ENCODE results near the gene SH3RF1. TPM values are rescaled to one million over a fixed set of nuclear protein-coding genes. Genes with fewer than 3 reads are reported as not detected.
"Not testable (repeated sequence)": the region's sequence is repeated elsewhere in the genome, so short reads cannot be mapped to it uniquely, and the experiment has no call there.

SH3RF1 gene
- total RNA-seq, 1 experiment from 2014 or later = 4.6 TPM

- Histone ChIP-seq H3K36me3 (replicated peaks; ENCODE audit: control insufficient read depth, insufficient read depth, low read length) (no peaks in the 10 kb centered on the region), H3K4me3 (ENCODE audit: insufficient read depth, low read depth, low read length) (no peak overlapping the region), H3K27me3 (ENCODE audit: control insufficient read depth, insufficient read depth, low read length) (no peaks in the 10 kb centered on the region)
- DNase-seq = no peak
These were observed 72.6 kb downstream of the SH3RF1 start for GRCh38 chr4:169198167-169198566.

GRCh38 chr4:169197206-169197605 is 73.5 kb downstream of the SH3RF1 start:
- H3K4me3 ChIP-seq (ENCODE audit: insufficient read depth, low read depth, low read length); H3K27me3 ChIP-seq (ENCODE audit: control insufficient read depth, insufficient read depth, low read length); DNase-seq; H3K36me3 ChIP-seq (replicated peaks; ENCODE audit: control insufficient read depth, insufficient read depth, low read length): not testable (repeated sequence)

- DNase-seq = no peak
- Histone ChIP-seq H3K4me3 (ENCODE audit: insufficient read depth, low read depth, low read length) (no peak overlapping the region), H3K36me3 (replicated peaks; ENCODE audit: control insufficient read depth, insufficient read depth, low read length) (no peaks in the 10 kb centered on the region), H3K27me3 (ENCODE audit: control insufficient read depth, insufficient read depth, low read length) (no peaks in the 10 kb centered on the region)
These were observed 75.7 kb downstream of the SH3RF1 start for GRCh38 chr4:169195032-169195431.

- DNase-seq; H3K36me3 ChIP-seq (replicated peaks; ENCODE audit: control insufficient read depth, insufficient read depth, low read length); H3K27me3 ChIP-seq (ENCODE audit: control insufficient read depth, insufficient read depth, low read length); H3K4me3 ChIP-seq (ENCODE audit: insufficient read depth, low read depth, low read length): not testable (repeated sequence)
These were observed 80.8 kb downstream of the SH3RF1 start for GRCh38 chr4:169189968-169190367.

- H3K27me3 ChIP-seq (ENCODE audit: control insufficient read depth, insufficient read depth, low read length) = no peaks in the 10 kb centered on the region
- H3K4me3 ChIP-seq (ENCODE audit: insufficient read depth, low read depth, low read length) = no peak overlapping the region
- no peaks in the 10 kb centered on the region for H3K36me3 ChIP-seq (replicated peaks; ENCODE audit: control insufficient read depth, insufficient read depth, low read length)
- DNase-seq = no peak
These were observed 81.4 kb downstream of the SH3RF1 start for GRCh38 chr4:169189372-169189771.

- DNase-seq = no peak
- Histone ChIP-seq H3K4me3 (ENCODE audit: insufficient read depth, low read depth, low read length) (no peak overlapping the region), H3K36me3 (replicated peaks; ENCODE audit: control insufficient read depth, insufficient read depth, low read length) (no peaks in the 10 kb centered on the region)
These were observed 82.6 kb downstream of the SH3RF1 start for GRCh38 chr4:169188204-169188603.

GRCh38 chr4:169185133-169185956 is 85.4 kb downstream of the SH3RF1 start:
- DNase-seq = peak; percentile 5
- Histone ChIP-seq H3K4me3 (ENCODE audit: insufficient read depth, low read depth, low read length) (no peak overlapping the region), H3K36me3 (replicated peaks; ENCODE audit: control insufficient read depth, insufficient read depth, low read length) (no peaks in the 10 kb centered on the region), H3K27me3 (ENCODE audit: control insufficient read depth, insufficient read depth, low read length) (no peaks in the 10 kb centered on the region)

More at GRCh38 chr4:169188204-169188603, 82.6 kb downstream of the SH3RF1 start:
- H3K27me3 ChIP-seq (ENCODE audit: control insufficient read depth, insufficient read depth, low read length) = no peaks in the 10 kb centered on the region

GRCh38 chr4:169184686-169185085 is 86.1 kb downstream of the SH3RF1 start:
- Histone ChIP-seq H3K4me3 (ENCODE audit: insufficient read depth, low read depth, low read length) (no peak overlapping the region), H3K27me3 (ENCODE audit: control insufficient read depth, insufficient read depth, low read length) (no peaks in the 10 kb centered on the region), H3K36me3 (replicated peaks; ENCODE audit: control insufficient read depth, insufficient read depth, low read length) (no peaks in the 10 kb centered on the region)
- DNase-seq = no peak

- no peak for DNase-seq
These were observed 86.5 kb downstream of the SH3RF1 start for GRCh38 chr4:169184236-169184635.

GRCh38 chr4:169183581-169183980 is 87.2 kb downstream of the SH3RF1 start:
- H3K4me3 ChIP-seq (ENCODE audit: insufficient read depth, low read depth, low read length) = no peak overlapping the region
- no peaks in the 10 kb centered on the region for H3K27me3 ChIP-seq (ENCODE audit: control insufficient read depth, insufficient read depth, low read length)
- H3K36me3 ChIP-seq (replicated peaks; ENCODE audit: control insufficient read depth, insufficient read depth, low read length) = no peaks in the 10 kb centered on the region
- DNase-seq = no peak

More at GRCh38 chr4:169184236-169184635, 86.5 kb downstream of the SH3RF1 start:
- Histone ChIP-seq H3K36me3 (replicated peaks; ENCODE audit: control insufficient read depth, insufficient read depth, low read length) (no peaks in the 10 kb centered on the region), H3K27me3 (ENCODE audit: control insufficient read depth, insufficient read depth, low read length) (no peaks in the 10 kb centered on the region), H3K4me3 (ENCODE audit: insufficient read depth, low read depth, low read length) (no peak overlapping the region)

GRCh38 chr4:169179609-169180521 is 90.9 kb downstream of the SH3RF1 start:
- Histone ChIP-seq H3K27me3 (ENCODE audit: control insufficient read depth, insufficient read depth, low read length) (no peaks in the 10 kb centered on the region), H3K4me3 (ENCODE audit: insufficient read depth, low read depth, low read length) (no peak overlapping the region), H3K36me3 (replicated peaks; ENCODE audit: control insufficient read depth, insufficient read depth, low read length) (no peaks in the 10 kb centered on the region)
- no peak for DNase-seq

GRCh38 chr4:169178092-169178491 is 92.7 kb downstream of the SH3RF1 start:
- not testable (repeated sequence) for DNase-seq; H3K4me3 ChIP-seq (ENCODE audit: insufficient read depth, low read depth, low read length); H3K27me3 ChIP-seq (ENCODE audit: control insufficient read depth, insufficient read depth, low read length); H3K36me3 ChIP-seq (replicated peaks; ENCODE audit: control insufficient read depth, insufficient read depth, low read length)

GRCh38 chr4:169175476-169175875 is 95.3 kb downstream of the SH3RF1 start:
- no peaks in the 10 kb centered on the region for H3K27me3 ChIP-seq (ENCODE audit: control insufficient read depth, insufficient read depth, low read length)
- no peak for DNase-seq
- no peaks in the 10 kb centered on the region for H3K36me3 ChIP-seq (replicated peaks; ENCODE audit: control insufficient read depth, insufficient read depth, low read length)
- no peak overlapping the region for H3K4me3 ChIP-seq (ENCODE audit: insufficient read depth, low read depth, low read length)

GRCh38 chr4:169175035-169175434 is 95.7 kb downstream of the SH3RF1 start:
- no peak for DNase-seq
- Histone ChIP-seq H3K36me3 (replicated peaks; ENCODE audit: control insufficient read depth, insufficient read depth, low read length) (no peaks in the 10 kb centered on the region), H3K27me3 (ENCODE audit: control insufficient read depth, insufficient read depth, low read length) (no peaks in the 10 kb centered on the region), H3K4me3 (ENCODE audit: insufficient read depth, low read depth, low read length) (no peak overlapping the region)

GRCh38 chr4:169174247-169174646 is 96.5 kb downstream of the SH3RF1 start:
- no peak overlapping the region for H3K4me3 ChIP-seq (ENCODE audit: insufficient read depth, low read depth, low read length)

More at GRCh38 chr4:169174247-169174646, 96.5 kb downstream of the SH3RF1 start:
- no peaks in the 10 kb centered on the region for H3K36me3 ChIP-seq (replicated peaks; ENCODE audit: control insufficient read depth, insufficient read depth, low read length)
- no peaks in the 10 kb centered on the region for H3K27me3 ChIP-seq (ENCODE audit: control insufficient read depth, insufficient read depth, low read length)
- no peak for DNase-seq
